22Rv1 (cell line): ENCODE measurements around the gene SLC6A9.

Experiments used
- CTCF ChIP-seq: fragments of 450-650 bp; IDR thresholded peaks from 2 replicates; pipeline ENCODE4 v1.5.1; 2017; ENCODE audit warnings: mild to moderate bottlenecking
- ZFX ChIP-seq: fragments of 450-650 bp; IDR thresholded peaks from 2 replicates; pipeline ENCODE4 v1.6.1; 2017; ENCODE audit warnings: antibody characterized with exemption, borderline replicate concordance

GRCh38 chr1:44038876-44039657 is 7.8 kb upstream of the SLC6A9 start:
- TF ChIP-seq CTCF (no peak), ZFX (no peak)
